NCI-H1417 (cell line): ENCODE results near the gene SNX13.

Experiments
- DNase-seq, 3 experiments: peaks; one replicate each; lab custom pipeline; 2025; lab: John Stamatoyannopoulos, UW

Gene SNX13

DNA sequence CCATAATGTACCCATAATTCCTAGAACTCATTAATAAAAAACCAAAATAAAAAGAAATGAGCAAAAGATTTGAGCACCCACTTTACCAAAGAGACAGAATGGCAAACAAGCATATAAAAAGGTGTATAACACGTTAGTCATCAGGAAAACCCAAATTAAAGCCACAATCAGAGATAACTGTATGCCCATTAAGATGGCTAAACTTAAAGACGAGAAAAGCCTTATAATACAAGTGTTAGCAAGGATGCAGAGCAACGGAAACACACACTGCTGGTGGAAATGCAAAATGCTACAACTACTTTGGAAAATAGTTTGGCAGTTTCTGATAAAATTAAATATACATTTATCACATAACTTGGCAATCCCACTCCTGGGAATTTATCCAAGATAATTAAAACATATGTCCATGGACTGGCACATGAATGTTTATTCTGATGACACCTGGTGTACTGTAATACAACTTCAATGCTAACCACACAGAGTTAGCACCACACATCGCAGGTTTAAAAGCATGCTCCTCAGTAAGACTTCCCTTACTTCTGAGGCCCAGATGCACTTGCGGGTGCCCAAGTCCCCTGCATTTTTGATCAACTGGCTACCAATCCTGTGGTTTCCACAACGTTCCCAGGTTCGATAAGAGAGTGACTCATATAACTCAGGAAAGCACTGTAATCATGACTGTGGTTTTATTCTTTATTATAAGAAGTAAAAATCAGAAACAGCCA lies 158.6 kb downstream of the SNX13 start:
- DNase-seq: no peak

DNA sequence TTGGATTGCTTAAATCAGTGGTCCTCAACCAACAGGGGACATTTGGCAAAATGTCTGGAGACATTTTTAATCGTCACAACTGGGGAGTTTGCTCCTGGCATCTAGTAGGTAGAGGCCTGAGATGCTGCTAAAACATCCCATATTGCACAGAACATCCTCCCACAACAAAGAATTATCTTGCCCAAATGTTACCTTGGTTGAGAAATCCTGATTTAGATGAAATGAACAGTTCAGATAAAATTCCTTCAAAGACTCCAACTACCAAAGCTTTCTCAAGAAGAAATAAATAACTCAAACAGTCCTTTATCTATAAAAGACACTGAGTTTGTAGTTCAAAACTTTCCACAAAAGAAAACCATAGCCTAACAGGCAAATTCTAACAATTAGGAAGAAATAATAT lies 160.9 kb downstream of the SNX13 start:
- no peak for DNase-seq

DNA sequence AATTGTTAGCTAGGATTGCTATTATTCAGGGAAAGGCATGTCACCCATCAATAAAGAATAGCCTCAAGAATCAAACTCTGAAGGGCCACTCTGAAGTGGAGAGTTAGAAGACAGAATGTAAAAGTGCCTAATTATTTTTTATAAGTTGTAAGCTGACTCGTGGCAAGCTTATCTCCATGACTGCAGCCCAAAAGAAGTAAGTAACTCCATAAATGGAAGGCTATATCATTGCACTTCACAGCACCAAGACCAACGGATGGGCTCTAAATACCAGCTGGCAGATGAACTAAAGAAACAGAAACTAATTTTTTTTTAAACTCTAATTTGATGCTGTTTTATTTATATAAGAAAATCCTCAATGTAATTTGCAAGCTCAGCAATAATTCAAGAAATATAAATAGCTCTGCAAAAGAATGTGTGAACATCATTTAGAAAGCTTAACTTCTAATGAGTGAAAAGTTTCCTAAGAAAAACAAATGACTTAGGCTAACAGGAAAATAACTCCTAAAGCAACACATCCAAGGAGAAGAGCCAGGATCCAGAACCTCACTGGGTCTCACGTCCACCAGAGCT lies 165.5 kb downstream of the SNX13 start:
- peak in 1 of 3 experiments; percentile 21 for DNase-seq

DNA sequence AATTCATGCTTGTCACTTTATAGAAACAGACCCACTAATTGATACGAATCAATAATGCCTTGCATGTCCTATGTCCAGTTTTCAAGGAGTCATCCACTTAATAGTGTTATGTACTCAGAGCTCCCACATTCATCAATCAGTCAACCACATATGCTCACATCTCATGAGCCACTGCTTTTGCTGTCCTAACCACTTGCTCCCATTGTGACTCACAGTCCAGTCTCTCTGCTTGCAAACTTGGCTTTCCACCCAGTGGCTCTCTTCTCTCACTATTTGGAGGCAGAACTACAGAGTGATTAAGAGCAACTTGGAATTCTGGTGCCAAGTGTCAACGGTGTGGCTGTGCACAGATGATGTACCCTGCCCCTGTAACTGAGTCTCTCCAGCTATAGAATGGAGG lies 166.0 kb downstream of the SNX13 start:
- DNase-seq: no peak

DNA sequence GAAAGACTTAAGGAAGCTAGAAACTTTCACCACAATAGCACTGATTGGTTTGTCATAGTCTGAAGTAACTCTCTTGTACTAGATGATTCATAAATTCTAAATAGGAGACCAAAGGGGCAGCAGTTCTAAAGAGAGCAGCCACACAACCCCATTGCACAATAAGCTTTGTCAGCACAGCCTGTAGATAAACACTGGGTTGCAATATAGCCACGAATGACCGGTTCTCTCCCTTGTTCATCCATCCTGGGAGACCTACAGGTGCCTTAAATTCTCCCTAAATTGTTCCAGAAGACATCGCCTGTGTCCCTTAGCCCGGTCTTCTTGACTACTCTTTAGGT lies 167.0 kb downstream of the SNX13 start:
- peak in 1 of 3 experiments; percentile 56 for DNase-seq

DNA sequence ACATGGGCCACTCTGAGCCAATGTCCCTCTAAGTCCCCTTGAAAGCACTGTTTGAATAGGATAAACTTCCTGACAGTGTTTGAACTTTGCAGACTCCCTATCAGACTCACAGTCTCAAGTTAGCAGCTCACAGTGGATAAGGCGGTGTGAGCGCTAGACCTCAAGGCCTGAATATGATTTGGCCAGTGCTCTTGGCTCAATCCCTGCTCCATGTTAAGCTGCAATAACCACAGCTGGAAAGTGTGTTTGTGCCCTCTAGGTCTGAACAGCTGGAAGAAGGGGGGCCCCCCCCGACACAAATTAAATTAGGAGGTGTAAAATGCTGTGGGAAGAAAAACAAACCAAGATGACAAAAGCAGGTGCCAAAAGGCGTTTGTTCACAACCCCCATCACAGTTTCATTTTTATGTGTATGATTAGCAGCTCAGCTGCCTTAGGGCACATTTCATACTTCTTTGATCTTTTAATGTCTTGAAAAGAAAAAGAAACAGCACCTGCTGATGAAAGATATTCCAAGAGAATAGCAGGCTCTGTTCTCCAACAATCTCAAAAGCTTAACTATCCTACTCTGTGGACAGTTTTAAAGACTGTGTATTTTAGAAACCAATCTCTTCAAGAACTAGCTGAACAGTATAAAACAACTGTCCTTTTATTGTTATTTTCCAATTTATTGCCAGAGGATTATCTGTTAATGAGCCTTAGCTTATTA lies 167.6 kb downstream of the SNX13 start:
- DNase-seq: peak in 2 of 3 experiments; percentile 56 to 76

DNA sequence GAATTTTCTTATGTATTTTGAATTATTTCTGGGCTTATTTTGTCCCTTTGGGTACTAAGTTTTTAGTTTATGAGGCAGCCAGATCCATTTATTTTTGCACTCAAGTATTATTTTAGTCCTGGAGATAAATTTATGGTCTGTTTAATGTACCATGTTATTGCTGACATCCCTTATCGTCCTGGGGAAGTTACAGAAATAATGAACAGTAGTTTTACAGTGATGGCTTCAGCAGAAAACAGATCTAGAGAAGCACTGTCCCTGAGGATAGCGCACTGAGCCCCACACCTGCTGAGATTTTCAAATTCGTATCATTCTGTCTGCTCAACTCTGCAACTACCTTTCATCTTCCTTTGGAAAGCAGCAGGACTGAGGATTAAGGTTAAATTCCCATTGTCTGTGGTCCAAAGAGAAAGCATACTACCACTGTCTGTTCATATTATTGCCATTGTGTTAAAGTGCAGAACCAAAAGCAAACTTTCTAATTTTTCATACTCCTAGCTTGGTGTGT lies 168.3 kb downstream of the SNX13 start:
- no peak for DNase-seq

DNA sequence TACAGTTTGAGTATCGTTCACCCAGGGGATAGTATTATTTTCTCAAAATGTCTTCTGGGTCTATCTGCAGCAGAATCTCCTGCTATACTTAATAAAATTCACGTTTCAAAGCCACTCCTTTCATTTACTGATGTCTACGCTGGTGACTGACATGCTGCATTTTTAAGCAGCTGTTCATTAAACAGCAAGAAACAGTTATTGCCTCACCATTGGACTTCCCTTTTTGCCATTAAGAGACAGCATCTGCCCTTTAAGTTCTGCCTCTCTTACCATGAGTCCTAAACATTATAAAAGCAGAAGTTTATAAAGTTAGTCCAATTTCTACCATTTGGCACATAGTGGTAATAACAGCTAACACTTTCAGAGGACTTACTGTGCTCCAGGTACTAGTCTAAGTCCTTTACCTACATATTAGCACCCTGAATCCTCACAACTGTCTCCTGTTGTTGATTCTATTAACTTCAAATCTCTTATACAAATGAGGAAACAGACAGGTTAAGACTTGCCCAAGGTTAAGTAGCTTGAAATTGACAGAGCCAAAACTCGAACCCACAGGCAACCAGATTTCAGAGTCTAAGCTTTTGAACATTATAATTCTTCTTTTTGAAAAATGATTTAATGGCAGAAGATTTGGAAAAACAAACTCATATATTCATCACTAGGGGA lies 169.5 kb downstream of the SNX13 start:
- DNase-seq: peak in 2 of 3 experiments; percentile 3 to 53

DNA sequence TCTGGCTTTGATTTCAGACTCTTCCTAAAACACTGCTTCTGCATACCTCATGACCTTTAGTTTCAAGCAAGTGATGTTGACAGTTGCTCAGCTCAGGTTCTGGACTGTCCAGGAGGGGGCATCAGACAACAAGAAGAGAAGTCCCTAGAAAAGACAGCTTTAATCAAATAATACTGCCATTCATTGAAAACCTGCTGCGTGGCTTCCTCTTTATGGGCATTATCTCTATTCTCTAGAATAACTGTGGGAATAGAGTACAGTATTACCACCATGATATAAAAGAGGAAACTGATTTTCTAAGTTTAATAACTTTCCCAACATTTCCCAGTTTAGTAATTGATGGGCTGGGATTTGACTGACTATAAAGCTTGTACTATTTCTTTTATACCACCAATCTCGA lies 170.4 kb downstream of the SNX13 start:
- DNase-seq: peak; percentile 32 to 88 (median 57)

DNA sequence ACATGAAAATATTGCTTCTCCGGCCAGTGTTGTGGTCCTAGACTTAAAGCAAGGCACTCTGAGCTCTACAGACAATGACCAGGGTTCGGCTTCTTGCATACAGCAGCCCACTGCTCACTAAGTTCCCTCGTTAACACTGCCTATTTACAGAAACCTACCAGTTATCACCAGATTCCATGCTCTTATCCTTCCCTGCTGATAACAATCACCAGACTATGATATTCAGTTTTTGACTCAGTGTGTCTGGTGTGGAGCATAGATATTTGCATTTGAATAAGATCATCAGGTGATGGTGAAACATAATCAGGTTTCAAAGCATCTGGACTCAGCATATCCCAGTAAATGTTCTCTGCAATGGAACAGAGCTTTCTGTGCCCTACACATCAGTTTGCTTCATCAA lies 182.3 kb downstream of the SNX13 start:
- DNase-seq: no peak

DNA sequence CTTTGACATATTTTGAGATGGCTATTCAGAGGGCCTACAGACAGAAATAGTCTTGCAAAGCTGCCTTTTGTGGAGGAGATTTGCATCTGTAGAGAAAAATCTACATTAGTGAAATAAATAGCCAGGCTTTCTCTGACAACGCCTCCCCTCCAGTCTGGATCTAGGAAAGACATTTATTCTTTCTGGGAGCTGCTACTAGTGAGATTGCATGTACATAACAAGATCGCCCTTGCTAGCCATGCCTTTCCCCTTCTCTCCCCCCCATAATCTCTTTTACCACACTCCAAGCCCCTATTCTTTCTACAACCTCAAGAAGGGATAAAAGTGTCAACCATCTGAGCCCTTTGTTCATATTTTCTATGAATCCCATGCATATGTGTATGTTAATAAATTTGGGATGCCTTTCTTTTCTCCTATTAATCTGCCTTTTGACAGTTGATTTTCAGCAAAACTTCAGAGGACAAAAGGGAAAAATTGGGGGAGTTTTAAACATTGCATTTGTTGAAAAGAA lies 194.2 kb downstream of the SNX13 start:
- DNase-seq: no peak

DNA sequence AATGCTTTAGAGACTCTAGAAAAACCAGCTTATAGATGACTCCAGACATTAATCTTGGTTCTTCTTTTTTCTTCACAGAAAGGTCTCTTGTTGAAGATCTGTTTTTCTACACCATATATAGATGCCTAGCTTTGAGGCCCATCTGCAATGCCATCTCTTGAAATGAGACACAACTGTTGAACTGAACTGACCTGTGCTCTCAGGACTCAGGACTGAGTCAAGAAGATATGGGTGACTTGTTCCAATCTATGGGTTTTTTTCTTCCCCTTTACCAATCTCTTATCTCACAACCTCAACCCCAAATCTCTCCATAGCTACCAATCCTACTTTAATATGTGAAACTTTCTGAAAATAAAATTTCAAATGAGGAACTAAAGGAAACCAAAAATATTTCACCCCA lies 194.7 kb downstream of the SNX13 start:
- no peak for DNase-seq

DNA sequence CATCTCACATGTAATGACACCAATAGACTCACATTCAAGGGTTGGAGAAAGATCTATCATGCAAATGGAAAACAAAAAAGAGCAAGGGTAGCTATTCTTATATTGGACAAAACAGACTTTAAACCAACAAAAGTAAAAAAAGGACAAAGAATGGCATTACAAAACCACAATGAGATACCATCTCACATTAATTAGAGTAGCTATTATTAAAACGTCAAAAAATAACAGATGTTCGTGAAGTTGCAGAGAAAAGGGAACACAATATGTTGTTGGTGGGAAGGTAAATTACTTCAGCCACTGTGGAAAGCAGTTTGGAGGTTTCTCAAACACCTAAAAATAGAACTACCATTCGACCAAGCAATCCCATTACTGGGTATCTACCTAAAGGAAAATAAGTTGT lies 197.0 kb downstream of the SNX13 start:
- DNase-seq: no peak

DNA sequence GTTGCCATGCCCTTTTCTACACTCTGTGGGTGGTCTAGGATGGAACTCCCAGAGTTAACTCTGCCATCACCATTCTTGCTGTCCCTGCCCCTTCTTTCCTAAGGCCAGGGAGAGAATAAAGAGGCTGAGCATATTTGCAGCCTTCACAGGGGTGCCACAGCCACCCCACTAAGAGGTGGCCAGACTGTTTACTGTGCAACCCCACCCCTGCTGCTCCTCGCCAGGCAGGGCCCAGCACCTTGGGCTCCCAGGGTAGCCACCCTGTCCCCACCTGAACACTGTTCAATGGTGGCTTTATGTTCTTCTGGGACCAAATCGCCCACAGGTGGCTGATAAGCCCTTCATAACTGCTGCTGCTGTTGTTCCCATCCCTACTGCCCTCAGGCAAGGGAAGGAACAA lies 198.9 kb downstream of the SNX13 start:
- no peak for DNase-seq
